ENCODE results near the gene PLCL1.

GRCh38 chr2:198065322-198065721, 260.9 kb downstream of the PLCL1 start:
- TF ChIP-seq, protein P1, sequence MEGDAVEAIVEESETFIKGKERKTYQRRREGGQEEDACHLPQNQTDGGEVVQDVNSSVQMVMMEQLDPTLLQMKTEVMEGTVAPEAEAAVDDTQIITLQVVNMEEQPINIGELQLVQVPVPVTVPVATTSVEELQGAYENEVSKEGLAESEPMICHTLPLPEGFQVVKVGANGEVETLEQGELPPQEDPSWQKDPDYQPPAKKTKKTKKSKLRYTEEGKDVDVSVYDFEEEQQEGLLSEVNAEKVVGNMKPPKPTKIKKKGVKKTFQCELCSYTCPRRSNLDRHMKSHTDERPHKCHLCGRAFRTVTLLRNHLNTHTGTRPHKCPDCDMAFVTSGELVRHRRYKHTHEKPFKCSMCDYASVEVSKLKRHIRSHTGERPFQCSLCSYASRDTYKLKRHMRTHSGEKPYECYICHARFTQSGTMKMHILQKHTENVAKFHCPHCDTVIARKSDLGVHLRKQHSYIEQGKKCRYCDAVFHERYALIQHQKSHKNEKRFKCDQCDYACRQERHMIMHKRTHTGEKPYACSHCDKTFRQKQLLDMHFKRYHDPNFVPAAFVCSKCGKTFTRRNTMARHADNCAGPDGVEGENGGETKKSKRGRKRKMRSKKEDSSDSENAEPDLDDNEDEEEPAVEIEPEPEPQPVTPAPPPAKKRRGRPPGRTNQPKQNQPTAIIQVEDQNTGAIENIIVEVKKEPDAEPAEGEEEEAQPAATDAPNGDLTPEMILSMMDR (IDR thresholded peaks at IDR 0.05), result no peak
- no peak for TF ChIP-seq POLR2A (IDR thresholded peaks at IDR 0.05)

Measured in adrenal gland (tissue), 5 donors.